RWPE1 (cell line): Measurements from ENCODE around the gene BPHL.
"Not testable (repeated sequence)": the region's sequence is repeated elsewhere in the genome, so short reads cannot be mapped to it uniquely, and the experiment has no call there.

ENCODE experiments used
- CTCF ChIA-PET: fragments of 350-600 bp; sonication (Branson Sonifier 250); formaldehyde crosslinking; extraction: SDS; loops from one replicate; lab custom pipeline; 2021; lab: Yijun Ruan, JAX
- POLR2A ChIA-PET: fragments of 400-600 bp; formaldehyde crosslinking; extraction: SDS; loops from one replicate; lab custom pipeline; 2020; ENCODE audit warnings: antibody characterized with exemption; ENCODE audit not compliant: low non-redundant PET; lab: Yijun Ruan, JAX
- DNase-seq: peaks from one replicate; pipeline ENCODE4 v3.0.0; 2012; ENCODE audit warnings: low spot score
- H3K27ac ChIP-seq: fragments of 450-650 bp; 2 replicates; pipeline ENCODE4 v1.5.1; 2017
- CTCF ChIP-seq: fragments of 450-650 bp; conservative IDR thresholded peaks from 2 replicates; pipeline ENCODE4 v1.5.1; 2017; ENCODE audit warnings: low read depth, mild to moderate bottlenecking

BPHL gene

GRCh38 chr6:3143158-3143557, 24.6 kb downstream of the BPHL start:
- ChIA-PET CTCF (interaction anchor here (0.7 kb wide), 1 partner anchor 825 kb away, joined by 3 read pairs; no protein-coding TSS in a partner anchor), POLR2A (no interaction called here)
- TF ChIP-seq CTCF: no peak
- DNase-seq: no peak
- H3K27ac ChIP-seq: no peak overlapping the region

- no peak overlapping the region for H3K27ac ChIP-seq
- CTCF ChIA-PET: interaction anchor here (0.7 kb wide), 1 partner anchor 77 kb away, joined by 3 read pairs; no protein-coding TSS in a partner anchor
- no peak for TF ChIP-seq CTCF
- POLR2A ChIA-PET: no interaction called here
- DNase-seq: no peak
These were observed 26.1 kb downstream of the BPHL start for GRCh38 chr6:3144571-3144970.

DNA sequence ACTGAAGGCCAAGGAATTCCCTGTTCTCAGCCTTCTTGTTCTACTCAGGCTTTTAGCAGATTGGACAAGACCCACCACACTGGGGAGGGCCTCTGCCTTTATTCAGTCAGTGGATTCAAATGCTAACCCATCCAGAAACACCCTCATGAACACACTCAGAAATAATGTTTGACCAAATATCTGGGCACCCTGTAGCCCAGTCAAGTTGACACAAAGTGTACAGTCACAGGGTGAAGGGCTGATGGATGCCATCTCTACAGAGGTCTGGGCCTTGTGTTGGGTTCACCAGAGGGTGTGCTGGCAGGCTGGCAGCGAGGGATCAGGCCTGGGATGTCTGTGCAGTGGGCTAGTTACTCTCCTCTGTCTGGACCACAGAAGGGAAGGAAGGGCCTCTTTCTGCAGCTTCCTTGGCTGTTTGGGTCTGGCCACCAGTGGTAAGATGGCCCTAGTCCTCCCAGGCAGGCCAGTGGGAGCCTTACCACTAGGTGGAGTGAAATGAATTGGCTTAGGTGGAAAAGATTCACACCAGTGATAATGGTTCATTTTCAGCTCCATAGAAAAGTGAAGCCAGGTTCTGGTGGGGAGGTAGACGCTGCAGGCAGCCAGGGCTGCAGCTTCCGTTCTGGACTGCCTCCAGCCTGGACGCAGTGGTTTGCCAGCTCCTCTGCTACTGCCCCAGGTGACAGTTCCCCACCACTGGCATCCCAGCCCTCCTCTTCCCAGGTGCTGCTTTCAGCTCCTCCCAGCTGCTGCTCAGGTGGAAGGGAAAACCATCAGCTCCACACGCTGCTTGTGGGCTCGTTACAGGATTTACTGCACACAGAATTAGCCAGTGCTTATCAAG, 29.6 kb downstream of the BPHL start:
- DNase-seq: no peak
- ChIA-PET CTCF (interaction anchor here (0.6 to 1.0 kb wide), 4 partner anchors 9 to 106 kb away, joined by 3 to 4 read pairs (median 4); no protein-coding TSS in a partner anchor), POLR2A (interaction anchor here (0.6 kb wide), 1 partner anchor 100 kb away, joined by 3 read pairs; no protein-coding TSS in a partner anchor)
- no peak overlapping the region for H3K27ac ChIP-seq
- TF ChIP-seq CTCF: no peak

- no peak overlapping the region for H3K27ac ChIP-seq
- no peak for TF ChIP-seq CTCF
- no peak for DNase-seq
- ChIA-PET CTCF (no interaction called here), POLR2A (no interaction called here)
These were observed 33.2 kb downstream of the BPHL start for GRCh38 chr6:3151691-3152090.

- POLR2A ChIA-PET: no interaction called here
- no peak for TF ChIP-seq CTCF
- DNase-seq: no peak
- no peak overlapping the region for H3K27ac ChIP-seq
- CTCF ChIA-PET: interaction anchor here (0.6 kb wide), 1 partner anchor 261 kb away, joined by 9 read pairs; no protein-coding TSS in a partner anchor
These were observed 34.2 kb downstream of the BPHL start for GRCh38 chr6:3152689-3153088.

- DNase-seq, POLR2A ChIA-PET: not testable (repeated sequence)
- CTCF ChIA-PET: interaction anchor here (0.6 kb wide), 1 partner anchor 29 kb away, joined by 3 read pairs; no protein-coding TSS in a partner anchor
- H3K27ac ChIP-seq: 0 out of 2 replicates have a peak overlapping the region, but pooled peaks have one; percentile 8
These were observed 36.9 kb downstream of the BPHL start for GRCh38 chr6:3155416-3155815.

- peak overlapping the region; percentile 69 for H3K27ac ChIP-seq
- POLR2A ChIA-PET: interaction anchor here (0.6 to 1.0 kb wide), 5 partner anchors 18 to 642 kb away, joined by 3 to 4 read pairs (median 3); no protein-coding TSS in a partner anchor
- CTCF ChIA-PET: interaction anchor here (0.6 to 1.1 kb wide), 5 partner anchors 16 to 95 kb away, joined by 3 to 5 read pairs (median 4); no protein-coding TSS in a partner anchor
- not testable (repeated sequence) for DNase-seq
These were observed 37.9 kb downstream of the BPHL start for GRCh38 chr6:3156184-3157130.
